Measurements from ENCODE around the gene SLC10A1. TPM values are rescaled to one million over a fixed set of nuclear protein-coding genes. Genes with fewer than 3 reads are reported as not detected.
"Not testable (repeated sequence)": the region's sequence is repeated elsewhere in the genome, so short reads cannot be mapped to it uniquely, and the experiment has no call there.

The SLC10A1 gene
- total RNA-seq, 2 experiments from 2014 or later: not detected

- Histone ChIP-seq H3K9me2 (ENCODE audit: insufficient read depth, low read length) (no peaks in the 10 kb centered on the region), H3K9me3 (ENCODE audit: low read length) (no peaks in the 10 kb centered on the region), H3K79me2 (ENCODE audit: insufficient read depth, low read depth, low read length) (no peaks in the 10 kb centered on the region), H3K27ac (ENCODE audit: low read depth, low read length, poor library complexity, severe bottlenecking) (no peak overlapping the region), H3K4me3 (ENCODE audit: low read depth, low read length, poor library complexity, severe bottlenecking) (no peak overlapping the region), H3K4me2 (ENCODE audit: low read length) (no peak overlapping the region), H2AFZ (ENCODE audit: low read length) (no peak overlapping the region), H3K4me1 (ENCODE audit: insufficient read depth, low read length, poor library complexity, severe bottlenecking) (no peaks in the 10 kb centered on the region), H4K20me1 (ENCODE audit: insufficient read depth, low read length) (no peaks in the 10 kb centered on the region), H3K36me3 (ENCODE audit: insufficient read depth, low read length) (no peaks in the 10 kb centered on the region)
- DNase-seq (ENCODE audit: low spot score): no peak
- intact Hi-C loops (cut with micrococcal nuclease; ENCODE audit: unreplicated experiment): loop anchor here (5.0 to 10.0 kb wide), 2 partner anchors 84 to 231 kb away; no protein-coding TSS in a partner anchor
- CTCF ChIA-PET (ENCODE audit: unreplicated experiment): no interaction called here
- no peak for TF ChIP-seq EZH2phosphoT487 (IDR thresholded peaks at IDR 0.05; ENCODE audit: borderline replicate concordance, low read depth, low read length)
- TF ChIP-seq, protein P1, sequence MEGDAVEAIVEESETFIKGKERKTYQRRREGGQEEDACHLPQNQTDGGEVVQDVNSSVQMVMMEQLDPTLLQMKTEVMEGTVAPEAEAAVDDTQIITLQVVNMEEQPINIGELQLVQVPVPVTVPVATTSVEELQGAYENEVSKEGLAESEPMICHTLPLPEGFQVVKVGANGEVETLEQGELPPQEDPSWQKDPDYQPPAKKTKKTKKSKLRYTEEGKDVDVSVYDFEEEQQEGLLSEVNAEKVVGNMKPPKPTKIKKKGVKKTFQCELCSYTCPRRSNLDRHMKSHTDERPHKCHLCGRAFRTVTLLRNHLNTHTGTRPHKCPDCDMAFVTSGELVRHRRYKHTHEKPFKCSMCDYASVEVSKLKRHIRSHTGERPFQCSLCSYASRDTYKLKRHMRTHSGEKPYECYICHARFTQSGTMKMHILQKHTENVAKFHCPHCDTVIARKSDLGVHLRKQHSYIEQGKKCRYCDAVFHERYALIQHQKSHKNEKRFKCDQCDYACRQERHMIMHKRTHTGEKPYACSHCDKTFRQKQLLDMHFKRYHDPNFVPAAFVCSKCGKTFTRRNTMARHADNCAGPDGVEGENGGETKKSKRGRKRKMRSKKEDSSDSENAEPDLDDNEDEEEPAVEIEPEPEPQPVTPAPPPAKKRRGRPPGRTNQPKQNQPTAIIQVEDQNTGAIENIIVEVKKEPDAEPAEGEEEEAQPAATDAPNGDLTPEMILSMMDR (conservative IDR thresholded peaks at IDR 0.05; ENCODE audit: low read length): no peak
- no TSS peak for BruUV-seq (replicated peaks)
- POLR2A ChIA-PET: interaction anchor here (0.6 kb wide), 1 partner anchor 700 kb away, joined by 3 read pairs; no protein-coding TSS in a partner anchor
Measured at GRCh38 chr14:69816216-69816615, 19.2 kb upstream of the SLC10A1 start.

DNA sequence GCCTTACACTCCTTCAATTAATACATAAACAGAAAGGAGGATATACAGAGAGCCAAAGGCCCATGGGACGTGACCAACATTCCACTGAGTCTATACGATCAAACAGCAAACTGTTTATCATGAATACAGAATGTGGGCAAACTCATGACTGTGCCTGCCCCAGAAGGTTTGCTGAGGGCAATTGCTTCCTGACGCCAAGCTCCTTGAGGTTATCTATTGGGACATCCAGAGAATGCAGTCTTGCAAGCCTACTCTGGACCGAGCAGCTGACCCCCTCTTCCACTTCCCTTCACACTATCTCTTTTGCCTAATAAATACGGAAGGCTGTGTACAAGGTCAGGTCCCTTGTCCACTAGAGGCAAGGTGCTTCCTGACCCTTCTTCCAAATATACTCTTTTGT, 18.5 kb upstream of the SLC10A1 start:
- intact Hi-C loops (cut with micrococcal nuclease; ENCODE audit: unreplicated experiment): loop anchor here (5.0 to 10.0 kb wide), 2 partner anchors 83 to 231 kb away; no protein-coding TSS in a partner anchor
- ChIA-PET POLR2A (no interaction called here), CTCF (ENCODE audit: unreplicated experiment) (no interaction called here)
- no peak for TF ChIP-seq EZH2phosphoT487 (IDR thresholded peaks at IDR 0.05; ENCODE audit: borderline replicate concordance, low read depth, low read length)
- TF ChIP-seq, protein P1 (conservative IDR thresholded peaks at IDR 0.05; ENCODE audit: low read length): no peak
- Histone ChIP-seq H3K79me2 (ENCODE audit: insufficient read depth, low read depth, low read length) (no peaks in the 10 kb centered on the region), H2AFZ (ENCODE audit: low read length) (no peak overlapping the region), H4K20me1 (ENCODE audit: insufficient read depth, low read length) (no peaks in the 10 kb centered on the region), H3K36me3 (ENCODE audit: insufficient read depth, low read length) (no peaks in the 10 kb centered on the region), H3K27ac (ENCODE audit: low read depth, low read length, poor library complexity, severe bottlenecking) (no peak overlapping the region), H3K4me2 (ENCODE audit: low read length) (no peak overlapping the region), H3K4me3 (ENCODE audit: low read depth, low read length, poor library complexity, severe bottlenecking) (no peak overlapping the region), H3K9me2 (ENCODE audit: insufficient read depth, low read length) (no peaks in the 10 kb centered on the region), H3K9me3 (ENCODE audit: low read length) (no peaks in the 10 kb centered on the region), H3K4me1 (ENCODE audit: insufficient read depth, low read length, poor library complexity, severe bottlenecking) (no peaks in the 10 kb centered on the region)
- DNase-seq (ENCODE audit: low spot score): no peak
- no TSS peak for BruUV-seq (replicated peaks)

DNA sequence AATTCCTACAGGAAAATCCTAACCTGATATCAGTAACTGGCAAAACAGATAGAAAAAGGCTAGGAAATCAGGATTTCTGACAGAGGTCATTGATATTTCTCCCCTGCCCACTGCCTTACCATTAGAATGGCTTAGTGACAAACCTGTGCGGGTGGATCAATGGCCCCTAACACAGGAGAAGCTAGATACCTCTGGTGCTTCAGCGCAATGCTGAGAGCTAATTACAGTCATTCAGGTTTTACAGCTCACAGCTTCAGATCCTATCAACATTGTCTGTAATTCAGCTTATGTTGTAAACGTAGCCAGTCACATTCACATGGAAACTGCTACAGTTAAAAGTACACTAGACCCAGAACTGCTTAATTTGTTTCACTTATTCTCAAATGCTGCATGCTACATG, 17.4 kb upstream of the SLC10A1 start:
- Histone ChIP-seq H3K79me2 (ENCODE audit: insufficient read depth, low read depth, low read length) (no peaks in the 10 kb centered on the region), H4K20me1 (ENCODE audit: insufficient read depth, low read length) (no peaks in the 10 kb centered on the region), H3K4me2 (ENCODE audit: low read length) (no peak overlapping the region), H3K4me1 (ENCODE audit: insufficient read depth, low read length, poor library complexity, severe bottlenecking) (no peaks in the 10 kb centered on the region), H3K36me3 (ENCODE audit: insufficient read depth, low read length) (no peaks in the 10 kb centered on the region), H3K27ac (ENCODE audit: low read depth, low read length, poor library complexity, severe bottlenecking) (no peak overlapping the region), H3K9me2 (ENCODE audit: insufficient read depth, low read length) (no peaks in the 10 kb centered on the region), H2AFZ (ENCODE audit: low read length) (no peak overlapping the region), H3K4me3 (ENCODE audit: low read depth, low read length, poor library complexity, severe bottlenecking) (no peak overlapping the region), H3K9me3 (ENCODE audit: low read length) (no peaks in the 10 kb centered on the region)
- intact Hi-C loops (cut with micrococcal nuclease; ENCODE audit: unreplicated experiment): loop anchor here (10.0 kb wide), 1 partner anchor 230 kb away; no protein-coding TSS in a partner anchor
- BruUV-seq (replicated peaks): no TSS peak
- POLR2A ChIA-PET: interaction anchor here (0.5 kb wide), 1 partner anchor 373 kb away, joined by 3 read pairs; no protein-coding TSS in a partner anchor
- CTCF ChIA-PET (ENCODE audit: unreplicated experiment): no interaction called here
- DNase-seq (ENCODE audit: low spot score): no peak
- no peak for TF ChIP-seq EZH2phosphoT487 (IDR thresholded peaks at IDR 0.05; ENCODE audit: borderline replicate concordance, low read depth, low read length)
- TF ChIP-seq, protein P1 (conservative IDR thresholded peaks at IDR 0.05; ENCODE audit: low read length): no peak

DNA sequence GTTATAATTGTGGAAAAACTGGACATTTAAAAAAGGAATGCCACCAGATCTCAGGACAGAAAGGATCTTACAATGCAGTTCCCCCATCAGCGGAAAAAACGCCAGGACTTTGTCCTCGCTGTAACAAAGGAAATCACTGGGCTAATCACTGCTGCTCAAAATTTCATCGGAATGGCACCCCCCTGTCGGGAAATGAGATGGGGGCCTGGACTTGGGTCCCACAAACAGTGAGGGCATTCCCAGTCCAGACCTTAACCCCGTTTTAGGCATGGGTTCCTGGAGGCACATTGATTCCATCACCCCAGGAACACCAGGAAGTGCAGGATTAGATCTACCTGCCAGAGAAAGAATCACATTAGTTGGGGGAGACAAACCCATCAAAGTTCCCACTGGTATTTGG, 16.3 kb upstream of the SLC10A1 start:
- H3K79me2 ChIP-seq (ENCODE audit: insufficient read depth, low read depth, low read length); H3K9me2 ChIP-seq (ENCODE audit: insufficient read depth, low read length); H3K9me3 ChIP-seq (ENCODE audit: low read length); H2AFZ ChIP-seq (ENCODE audit: low read length); CTCF ChIA-PET (ENCODE audit: unreplicated experiment); H3K4me3 ChIP-seq (ENCODE audit: low read depth, low read length, poor library complexity, severe bottlenecking); H4K20me1 ChIP-seq (ENCODE audit: insufficient read depth, low read length); BruUV-seq (replicated peaks); H3K4me2 ChIP-seq (ENCODE audit: low read length); H3K4me1 ChIP-seq (ENCODE audit: insufficient read depth, low read length, poor library complexity, severe bottlenecking); H3K36me3 ChIP-seq (ENCODE audit: insufficient read depth, low read length); H3K27ac ChIP-seq (ENCODE audit: low read depth, low read length, poor library complexity, severe bottlenecking); DNase-seq (ENCODE audit: low spot score): not testable (repeated sequence)
- intact Hi-C loops (cut with micrococcal nuclease; ENCODE audit: unreplicated experiment): loop anchor here (10.0 kb wide), 1 partner anchor 229 kb away; no protein-coding TSS in a partner anchor
- POLR2A ChIA-PET: interaction anchor here (0.6 kb wide), 1 partner anchor 61 kb away, joined by 3 read pairs; no protein-coding TSS in a partner anchor

Measured in OCI-LY7 (cell line).